Spleen (tissue), 11 donors: ENCODE data around the gene PNPLA2. TPM values are rescaled to one million over a fixed set of nuclear protein-coding genes. Genes with fewer than 3 reads are reported as not detected.

Experiments used
- DNase-seq: peaks from one replicate; pipeline ENCODE4 v3.0.0-alpha.2; 2020
- H3K27ac ChIP-seq, 8 donors: fragments of 200-600 bp; sonication (generic) in 7 of 8; 1 replicate in 4 of 8; 2 replicates in 4 of 8; pipeline versions ENCODE4 v1.5.0 to v1.8.0; 2016 to 2021; ENCODE audit warnings: inconsistent platforms in 4 of 8, mild to moderate bottlenecking in 4 of 8, moderate library complexity in 1 of 8
- H3K27me3 ChIP-seq, 7 donors: fragments of 200-600 bp; sonication (generic) in 6 of 7; replicated peaks in 1 of 7; 1 replicate in 4 of 7; 2 replicates in 3 of 7; pipeline versions ENCODE4 v1.5.0 to v1.8.0; 2016 to 2021; ENCODE audit warnings: inconsistent platforms in 3 of 7, mild to moderate bottlenecking in 1 of 7
- H3K36me3 ChIP-seq, 6 donors: fragments of 200-600 bp; sonication (generic) in 5 of 6; 1 replicate in 4 of 6; 2 replicates in 2 of 6; pipeline versions ENCODE4 v1.5.0 to v1.8.0; 2016 to 2021; ENCODE audit warnings: inconsistent platforms in 2 of 6
- H3K4me1 ChIP-seq, 6 donors: fragments of 200-600 bp; sonication (generic) in 5 of 6; 1 replicate in 3 of 6; 2 replicates in 3 of 6; pipeline versions ENCODE4 v1.5.0 to v1.8.0; 2016 to 2021; ENCODE audit warnings: inconsistent platforms in 3 of 6
- H3K4me3 ChIP-seq, 8 donors: fragments of 200-600 bp; sonication (generic) in 7 of 8; 1 replicate in 4 of 8; 2 replicates in 4 of 8; pipeline versions ENCODE4 v1.5.0 to v1.8.0; 2016 to 2021; ENCODE audit warnings: inconsistent platforms in 4 of 8, mild to moderate bottlenecking in 4 of 8, moderate library complexity in 2 of 8
- H3K9me3 ChIP-seq, 8 donors: fragments of 200-600 bp; sonication (generic) in 7 of 8; 1 replicate in 4 of 8; 2 replicates in 4 of 8; pipeline versions ENCODE4 v1.5.0 to v1.8.0; 2016 to 2021; ENCODE audit warnings: inconsistent platforms in 4 of 8
- POLR2A ChIP-seq, 3 donors: fragments of 450-650 bp; IDR thresholded peaks; one replicate each; pipeline ENCODE4 v1.5.1; 2017; ENCODE audit warnings: antibody characterized with exemption in 3 of 3, mild to moderate bottlenecking in 1 of 3
- POLR2AphosphoS5 ChIP-seq, 3 donors: sonication (generic); formaldehyde crosslinking; IDR thresholded peaks; one replicate each; pipeline ENCODE4 v1.5.1; 2017; ENCODE audit warnings: antibody characterized with exemption in 3 of 3
- WGBS, 5 donors: extraction: QIAGEN DNeasy Blood & Tissue Kit in 3 of 5; methylation state at CpG; one replicate each; pipeline versions ENCODE4 v1.1.5 to v1.1.7; 2013 to 2018; 5-methylcytosine and 5-hydroxymethylcytosine counted together
- intact Hi-C: fragments of 100-400 bp; cut with DNase I; formaldehyde crosslinking; loops from one replicate; pipeline ENCODE4 v1.15.0; 2023; ENCODE audit warnings: low total_unique reads
- polyA plus RNA-seq, 3 donors: library from polyadenylated mRNA; stranded (reverse); fragments of 200-250 nt; gene quantifications; one replicate each; pipeline ENCODE4 v1.2.1, GENCODE V29; 2013
- total RNA-seq, 7 donors: library from RNA; depleted of rRNA in 3 of 7; stranded (reverse); fragments of >200 nt in 3 of 7; fragmentation: NEBNext Ultra II Directional in 4 of 7; extraction: Animal tissue kit (Norgen Biotek cat#: 25700) in 4 of 7; gene quantifications; one replicate each; pipeline versions ENCODE4 v1.1.0 to v1.2.1, GENCODE V29; 2016 to 2021
- TF ChIP-seq, protein P1 (sequence below), 11 experiments: fragments of 200-600 bp in 7 of 11; fragments of 450-650 bp in 4 of 11; sonication (generic) in 4 of 11; IDR thresholded peaks in 8 of 11; conservative IDR thresholded peaks in 3 of 11; 1 replicate in 7 of 11; 2 replicates in 4 of 11; pipeline versions ENCODE4 v1.4.0 to v1.8.0; 2016 to 2021; ENCODE audit warnings: antibody characterized with exemption in 11 of 11, inconsistent platforms in 4 of 11, mild to moderate bottlenecking in 1 of 11
- donor health status: healthy with polysubstance abuse.
- donor health status: DM: no; HTN: no; CAD: no; lungs with moderate emphysema.
- donor health status: DM: no; HTN: no; CAD: no.
- donor health status: Bipolar disorder and iron deficiency.
- donor health status: healthy.
- donor health status: DM: no; HTN: no; CAD: no.
- donor health status: DM: yes; HTN: yes; CAD: no.

The PNPLA2 gene
- total and polyA plus RNA-seq, 10 donors = 46.3 to 131 (median 107) TPM

DNA sequence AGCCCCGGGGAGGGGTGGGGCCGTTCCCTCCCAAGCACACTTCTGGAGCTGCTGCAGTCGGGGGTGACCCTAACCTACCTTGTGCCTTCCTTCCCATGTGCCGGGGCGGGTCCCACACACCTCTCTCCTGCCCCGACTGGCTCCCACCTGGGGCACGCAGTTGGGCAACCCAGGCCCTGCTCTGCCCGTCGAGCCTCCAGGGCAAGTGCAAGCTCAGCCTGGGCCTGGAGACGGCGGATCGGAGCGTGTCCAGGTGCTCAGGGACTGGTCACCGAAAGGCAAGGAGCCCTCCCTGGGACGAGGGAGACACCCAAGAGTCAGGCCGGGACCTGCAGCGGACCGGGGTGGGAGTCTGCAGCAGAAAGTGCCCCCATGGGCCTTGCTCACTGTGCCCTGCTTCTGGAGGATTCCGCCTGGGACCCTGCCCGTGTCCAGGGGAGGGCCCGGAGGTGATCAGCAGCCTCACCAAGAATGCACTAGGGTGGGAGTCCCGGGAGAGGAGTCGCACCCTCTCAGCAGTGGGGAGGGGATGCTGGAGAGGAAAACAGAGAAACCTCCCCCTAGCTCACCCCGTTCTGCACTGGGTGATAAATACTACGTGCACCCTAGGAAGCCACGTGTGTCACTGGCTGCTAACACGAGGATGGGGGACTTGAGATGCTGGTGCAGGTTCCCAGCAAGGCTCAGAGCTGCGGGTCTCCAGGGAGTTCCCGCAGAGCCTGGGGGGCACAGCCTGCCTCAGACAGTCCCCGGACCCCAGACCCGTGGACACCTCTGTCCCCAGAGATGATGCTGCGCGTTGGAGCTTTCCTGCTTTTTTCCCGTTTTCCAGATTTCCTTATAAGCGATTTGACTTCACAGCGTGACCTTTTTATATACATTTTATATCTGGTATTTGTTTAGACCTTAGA lies 36.2 kb upstream of the PNPLA2 start:
- TF ChIP-seq POLR2A (IDR thresholded peaks at IDR 0.05) (no peak), POLR2AphosphoS5 (IDR thresholded peaks at IDR 0.05) (peak in 1 of 3 donors; percentile 41)
- 81 to 96% (median 84%) methylated on average over 16 to 36 of the region's 36 CpGs for WGBS, 5 donors
- Histone ChIP-seq H3K4me3 (no peak overlapping the region), H3K27ac (no peak overlapping the region), H3K27me3 (peaks cover 0 to under 1% (median 0%) of the 10 kb centered on the region in 7 donors), H3K4me1 (peaks cover 4 to 34% (median 18%) of the 10 kb centered on the region in 6 donors), H3K36me3 (peaks cover 0 to 4% (median 0%) of the 10 kb centered on the region in 6 donors), H3K9me3 (no peaks in the 10 kb centered on the region)
- intact Hi-C loops = no loop called here
- no peak for DNase-seq

DNA sequence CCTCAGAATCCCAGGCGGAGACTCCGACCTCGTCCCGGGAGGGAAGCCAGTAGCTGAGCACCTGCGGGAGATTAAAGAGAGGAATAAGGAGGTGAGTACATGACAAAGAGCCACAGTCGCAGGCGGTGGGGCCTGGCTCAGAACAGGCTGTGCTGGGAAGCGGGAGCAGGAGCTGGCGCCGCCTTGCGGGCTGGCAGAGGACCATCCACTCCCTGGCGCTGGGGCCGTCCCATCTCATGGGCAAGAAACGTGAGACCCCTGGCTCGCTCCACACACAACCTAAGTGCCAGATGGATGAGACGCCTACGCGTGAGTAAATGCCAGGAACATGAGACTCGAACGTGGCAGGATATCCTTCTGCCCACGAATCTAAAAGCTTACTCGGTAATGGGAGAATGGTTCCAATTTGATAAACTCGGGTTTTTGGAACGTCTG lies 35.1 kb upstream of the PNPLA2 start:
- peaks cover 0 to 35% (median 17%) of the 10 kb centered on the region in 6 donors for H3K4me1 ChIP-seq
- intact Hi-C loops = no loop called here
- 43 to 85% (median 52%) methylated on average over 24 of the region's 24 CpGs for WGBS, 5 donors

DNA sequence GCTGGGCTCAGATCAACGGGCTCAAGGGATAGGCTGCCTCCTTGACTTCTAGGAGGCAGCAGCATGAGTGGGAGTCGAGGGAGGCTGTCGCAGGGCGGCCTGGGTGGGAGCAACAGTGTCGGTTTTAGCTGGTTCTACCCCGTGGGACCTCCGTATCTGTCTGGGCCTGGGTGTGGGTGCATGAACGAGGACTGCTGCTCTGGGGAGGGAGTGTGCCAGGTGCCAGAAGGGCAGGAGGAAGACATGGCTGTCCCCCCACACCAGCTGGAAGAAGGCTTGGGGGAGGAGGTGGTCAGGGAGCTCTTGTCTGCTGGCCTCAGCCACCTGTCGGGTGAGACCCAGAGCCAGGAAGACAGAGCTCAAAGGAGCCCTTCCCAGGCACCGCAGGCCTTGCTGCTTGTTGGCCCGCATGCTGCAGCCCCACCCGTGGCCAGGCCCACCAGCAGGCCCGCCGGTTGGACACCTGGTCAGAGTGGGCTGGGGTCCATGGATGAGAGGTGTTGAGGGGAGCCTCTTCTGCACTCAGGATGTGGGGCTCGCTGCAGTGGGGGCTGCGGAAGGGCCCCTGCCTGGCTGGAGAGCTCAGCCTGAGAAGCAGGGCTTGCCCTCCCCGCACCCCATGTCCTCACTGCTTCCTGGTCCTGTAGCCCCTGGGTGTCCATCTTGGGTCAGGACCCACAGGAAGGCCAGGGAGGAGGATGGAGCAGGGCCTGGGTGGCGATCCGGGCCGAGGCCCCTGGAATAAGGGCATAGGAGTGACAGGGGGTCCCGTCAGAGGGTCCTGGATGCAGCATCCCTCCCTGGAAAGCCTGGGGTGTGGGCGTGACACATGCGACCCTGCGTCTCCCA lies 32.3 kb upstream of the PNPLA2 start:
- Histone ChIP-seq H3K36me3 (peaks cover 0 to 9% (median 5%) of the 10 kb centered on the region in 6 donors), H3K27ac (no peak overlapping the region), H3K4me3 (no peak overlapping the region), H3K4me1 (peaks cover 0 to 31% (median 18%) of the 10 kb centered on the region in 6 donors), H3K9me3 (no peaks in the 10 kb centered on the region), H3K27me3 (peaks cover 0 to 36% (median 26%) of the 10 kb centered on the region in 7 donors)
- TF ChIP-seq POLR2AphosphoS5 (IDR thresholded peaks at IDR 0.05) = peak in 1 of 3 donors; percentile 42
- TF ChIP-seq POLR2A (IDR thresholded peaks at IDR 0.05) = no peak
- TF ChIP-seq, protein P1, sequence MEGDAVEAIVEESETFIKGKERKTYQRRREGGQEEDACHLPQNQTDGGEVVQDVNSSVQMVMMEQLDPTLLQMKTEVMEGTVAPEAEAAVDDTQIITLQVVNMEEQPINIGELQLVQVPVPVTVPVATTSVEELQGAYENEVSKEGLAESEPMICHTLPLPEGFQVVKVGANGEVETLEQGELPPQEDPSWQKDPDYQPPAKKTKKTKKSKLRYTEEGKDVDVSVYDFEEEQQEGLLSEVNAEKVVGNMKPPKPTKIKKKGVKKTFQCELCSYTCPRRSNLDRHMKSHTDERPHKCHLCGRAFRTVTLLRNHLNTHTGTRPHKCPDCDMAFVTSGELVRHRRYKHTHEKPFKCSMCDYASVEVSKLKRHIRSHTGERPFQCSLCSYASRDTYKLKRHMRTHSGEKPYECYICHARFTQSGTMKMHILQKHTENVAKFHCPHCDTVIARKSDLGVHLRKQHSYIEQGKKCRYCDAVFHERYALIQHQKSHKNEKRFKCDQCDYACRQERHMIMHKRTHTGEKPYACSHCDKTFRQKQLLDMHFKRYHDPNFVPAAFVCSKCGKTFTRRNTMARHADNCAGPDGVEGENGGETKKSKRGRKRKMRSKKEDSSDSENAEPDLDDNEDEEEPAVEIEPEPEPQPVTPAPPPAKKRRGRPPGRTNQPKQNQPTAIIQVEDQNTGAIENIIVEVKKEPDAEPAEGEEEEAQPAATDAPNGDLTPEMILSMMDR (IDR thresholded peaks at IDR 0.05 in 8 of 11, conservative IDR thresholded peaks at IDR 0.05 in 3 of 11) = no peak
- intact Hi-C loops = no loop called here
- 66 to 87% (median 81%) methylated on average over 11 to 24 of the region's 24 CpGs for WGBS, 5 donors
- no peak for DNase-seq

More for the DNA sequence above, 35.1 kb upstream of the PNPLA2 start:
- peaks cover 0 to 11% (median 6%) of the 10 kb centered on the region in 7 donors for H3K27me3 ChIP-seq
- no peak overlapping the region for H3K27ac ChIP-seq
- H3K9me3 ChIP-seq = no peaks in the 10 kb centered on the region
- peaks cover 0 to 4% (median 0%) of the 10 kb centered on the region in 6 donors for H3K36me3 ChIP-seq
- peak; percentile 33 to 55 (median 53) for TF ChIP-seq POLR2AphosphoS5 (IDR thresholded peaks at IDR 0.05)
- TF ChIP-seq, protein P1 (IDR thresholded peaks at IDR 0.05 in 8 of 11, conservative IDR thresholded peaks at IDR 0.05 in 3 of 11) = peak in 8 of 11 experiments; percentile 14 to 73 (median 54)
- TF ChIP-seq POLR2A (IDR thresholded peaks at IDR 0.05) = no peak
- H3K4me3 ChIP-seq = no peak overlapping the region
- DNase-seq = peak; percentile 80

DNA sequence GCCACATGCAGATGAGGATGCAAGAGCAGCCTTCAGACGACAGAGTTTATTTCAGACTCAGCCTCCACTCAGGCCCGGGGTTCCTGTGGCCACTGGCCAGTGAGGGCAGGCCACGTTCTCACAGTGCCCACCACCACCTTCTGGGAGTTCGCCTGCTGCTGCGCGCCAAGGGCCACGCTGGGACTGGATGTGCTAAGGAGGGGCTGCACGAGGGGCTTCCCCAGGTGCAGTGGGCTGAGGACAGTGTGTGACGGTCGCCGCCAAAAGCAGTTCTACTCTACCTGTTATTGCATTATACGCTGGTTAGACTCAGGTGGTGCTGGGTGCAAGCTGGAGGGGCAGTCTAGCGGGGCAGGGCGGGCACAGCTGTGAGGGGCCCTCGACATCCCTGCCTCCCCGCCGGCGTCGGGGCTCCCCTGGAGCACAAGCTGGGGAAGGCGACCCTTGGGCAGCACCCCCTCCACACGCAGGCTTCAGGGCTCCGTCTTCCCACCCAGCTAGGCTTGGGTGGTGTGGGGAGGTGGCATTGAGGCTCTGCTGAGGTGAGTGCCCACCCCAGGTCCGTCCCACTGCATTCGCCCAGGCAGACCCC lies 31.5 kb upstream of the PNPLA2 start:
- Histone ChIP-seq H3K36me3 (peaks cover 0 to 16% (median 12%) of the 10 kb centered on the region in 6 donors), H3K27me3 (peaks cover 0 to 36% (median 26%) of the 10 kb centered on the region in 7 donors), H3K9me3 (no peaks in the 10 kb centered on the region), H3K4me1 (peaks cover 0 to 31% (median 18%) of the 10 kb centered on the region in 6 donors), H3K4me3 (no peak overlapping the region), H3K27ac (no peak overlapping the region)
- intact Hi-C loops = no loop called here
- DNase-seq = no peak
- 84 to 93% (median 91%) methylated on average over 22 to 24 of the region's 24 CpGs for WGBS, 5 donors
- TF ChIP-seq POLR2AphosphoS5 (IDR thresholded peaks at IDR 0.05) (peak in 1 of 3 donors; percentile 7), POLR2A (IDR thresholded peaks at IDR 0.05) (no peak)
- TF ChIP-seq, protein P1 (IDR thresholded peaks at IDR 0.05 in 8 of 11, conservative IDR thresholded peaks at IDR 0.05 in 3 of 11) = no peak
